Measurements from ENCODE around the gene FNDC3B.
"Not testable (repeated sequence)": the region's sequence is repeated elsewhere in the genome, so short reads cannot be mapped to it uniquely, and the experiment has no call there.

The FNDC3B gene

DNA sequence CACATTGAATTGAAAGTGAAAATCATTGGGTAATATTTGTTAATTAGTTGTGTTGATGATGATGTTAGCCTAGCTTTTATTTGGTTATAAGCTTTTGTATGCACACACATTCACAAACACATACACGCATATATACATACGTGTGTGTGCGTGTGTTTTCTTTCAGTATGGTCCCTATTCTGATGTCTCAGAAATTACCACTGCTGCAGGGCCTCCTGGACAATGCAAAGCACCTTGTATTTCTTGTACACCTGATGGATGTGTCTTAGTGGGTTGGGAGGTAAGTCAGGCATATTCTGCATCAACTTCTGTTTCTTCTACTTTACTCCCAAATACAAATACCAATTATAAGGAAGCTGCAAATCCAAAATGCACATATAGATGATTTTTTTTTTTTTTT lies 306.8 kb downstream of the FNDC3B start:
- no peak for DNase-seq

DNA sequence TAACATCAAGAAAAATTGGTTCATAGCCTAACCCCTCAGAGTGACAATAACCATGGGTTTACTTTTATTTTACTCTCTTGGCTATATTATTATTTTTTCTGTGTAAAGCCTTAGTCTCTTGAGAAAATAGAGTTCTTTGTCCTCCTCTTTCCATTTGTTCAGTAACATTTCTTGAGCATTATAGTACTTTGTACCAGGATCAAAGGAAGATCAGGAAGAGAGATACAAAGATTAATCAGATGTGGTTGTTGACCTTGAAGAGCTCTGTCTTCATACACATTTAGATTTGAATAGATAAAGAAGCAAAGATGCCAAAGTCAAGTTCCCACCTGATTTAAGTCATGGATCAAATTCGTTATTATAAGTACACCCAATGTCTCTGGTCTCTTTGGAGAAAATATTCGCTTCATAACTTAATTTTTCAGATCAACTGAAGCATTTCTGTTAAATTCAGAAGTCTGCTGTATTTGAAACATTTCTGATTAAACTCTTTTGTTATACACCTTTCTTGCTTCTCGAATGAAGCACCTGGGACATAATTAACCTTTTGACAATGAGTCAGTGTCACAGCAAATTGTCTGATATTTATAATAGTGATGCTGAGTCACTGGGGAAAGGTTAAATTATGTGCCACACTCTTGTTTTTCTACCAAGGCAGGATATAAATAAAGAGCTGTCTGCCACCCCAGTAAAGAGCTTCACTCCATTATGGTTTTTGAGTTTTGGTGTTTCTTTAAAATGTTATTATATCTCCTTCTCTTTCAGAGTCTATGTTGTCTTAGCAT lies 308.7 kb downstream of the FNDC3B start:
- no peak for DNase-seq

DNA sequence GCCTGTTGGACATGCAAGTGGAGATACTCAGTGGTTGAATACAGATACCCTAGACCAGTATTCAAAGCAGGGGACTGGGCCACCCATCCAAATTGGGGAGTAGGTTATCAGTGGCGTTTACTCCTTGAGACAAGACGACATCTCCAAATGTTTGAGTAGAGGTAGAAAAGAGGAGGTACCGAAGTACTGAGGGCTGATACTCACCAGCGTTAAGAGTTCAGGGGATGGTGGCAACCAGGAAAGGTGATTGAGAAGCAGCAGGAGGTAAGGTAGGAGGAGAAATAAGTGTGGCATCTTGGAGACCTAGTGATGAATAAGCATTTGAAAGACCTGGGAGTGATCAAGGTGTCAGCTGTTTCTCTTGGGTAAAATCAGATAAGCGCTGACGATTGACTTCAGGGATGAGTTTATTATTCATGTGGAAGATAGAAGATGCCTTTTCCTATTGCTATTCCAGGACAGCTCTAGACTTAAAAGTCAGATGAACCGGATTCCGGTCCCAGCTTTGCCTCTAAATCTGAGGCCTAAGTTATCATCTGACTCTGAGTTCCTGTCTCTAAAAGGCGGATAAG lies 312.6 kb downstream of the FNDC3B start:
- DNase-seq, result no peak

DNA sequence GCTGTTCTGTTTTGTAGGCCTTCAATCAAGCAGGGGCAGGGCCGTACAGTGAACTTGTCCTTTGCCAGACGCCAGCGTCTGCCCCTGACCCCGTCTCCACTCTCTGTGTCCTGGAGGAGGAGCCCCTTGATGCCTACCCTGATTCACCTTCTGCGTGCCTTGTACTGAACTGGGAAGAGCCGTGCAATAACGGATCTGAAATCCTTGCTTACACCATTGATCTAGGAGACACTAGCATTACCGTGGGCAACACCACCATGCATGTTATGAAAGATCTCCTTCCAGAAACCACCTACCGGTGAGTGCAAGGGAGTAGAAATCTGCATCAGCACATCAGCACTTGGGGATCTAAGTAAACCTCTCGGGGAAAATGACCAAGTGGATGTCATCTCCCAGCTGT lies 313.4 kb downstream of the FNDC3B start:
- DNase-seq, result no peak

DNA sequence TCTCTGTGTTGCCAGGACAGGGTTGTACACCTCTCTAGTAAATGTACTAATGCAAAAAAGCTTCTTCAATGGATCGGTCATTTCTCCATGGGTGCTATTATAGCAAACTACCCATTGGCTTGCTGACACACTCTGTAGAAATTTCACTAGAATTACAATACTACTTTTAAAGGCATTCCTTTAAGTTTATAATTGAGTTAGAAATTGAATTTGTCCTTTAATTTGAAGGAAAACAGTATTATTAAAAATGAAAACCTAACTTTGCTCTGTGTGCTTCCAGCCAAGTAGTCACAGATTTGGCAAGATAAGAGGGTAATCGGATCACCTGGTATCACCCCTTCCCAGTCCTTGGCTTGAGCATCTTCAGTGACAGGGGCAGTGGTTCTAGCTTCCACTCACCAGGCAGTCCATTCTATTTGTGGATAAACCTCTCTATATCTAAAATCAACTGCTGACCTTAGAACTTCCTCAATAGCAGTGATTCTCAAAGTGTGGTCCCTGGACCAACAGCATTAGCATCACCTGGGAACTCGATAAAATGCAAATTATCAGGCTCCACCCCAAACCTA lies 315.6 kb downstream of the FNDC3B start:
- no peak for DNase-seq

DNA sequence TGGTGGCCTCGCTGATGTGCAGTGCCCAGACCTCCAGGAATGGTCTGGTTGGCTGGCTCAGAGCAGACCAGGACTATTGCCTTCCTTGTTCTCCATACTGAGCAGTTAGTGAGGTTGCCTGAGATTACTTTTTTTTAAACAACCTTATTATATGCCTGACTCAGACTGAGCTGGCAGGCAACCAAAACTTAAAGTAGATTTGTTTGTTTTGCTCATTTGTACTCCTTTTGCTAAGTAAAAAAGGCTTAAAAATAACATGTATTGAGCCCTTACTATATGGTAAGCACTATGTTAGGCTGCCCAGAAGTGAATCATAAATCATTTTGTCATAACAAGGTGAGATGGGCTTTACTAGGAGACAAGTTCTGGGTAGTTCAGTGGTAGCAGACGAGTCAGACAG lies 316.5 kb downstream of the FNDC3B start:
- DNase-seq, result no peak

DNA sequence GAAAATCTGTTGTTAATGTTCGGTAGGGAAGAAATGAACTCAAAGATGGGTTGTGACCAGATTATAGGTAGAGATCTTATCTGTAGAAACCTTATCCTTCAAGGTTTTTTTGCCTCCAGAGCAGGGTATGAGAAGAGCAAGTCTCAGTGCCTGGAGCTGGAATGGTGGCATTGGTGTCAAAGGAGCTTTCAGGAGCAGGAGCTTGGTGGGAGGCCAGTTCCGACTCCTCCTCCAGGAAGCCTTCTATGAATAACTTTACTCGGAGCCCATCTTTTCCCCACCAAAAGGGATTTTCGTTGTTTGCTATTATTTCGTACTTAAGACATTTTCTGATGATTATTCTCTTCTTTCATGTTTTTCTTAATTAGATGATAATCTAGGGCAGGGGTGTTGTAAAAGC lies 317.0 kb downstream of the FNDC3B start:
- no peak for DNase-seq

DNA sequence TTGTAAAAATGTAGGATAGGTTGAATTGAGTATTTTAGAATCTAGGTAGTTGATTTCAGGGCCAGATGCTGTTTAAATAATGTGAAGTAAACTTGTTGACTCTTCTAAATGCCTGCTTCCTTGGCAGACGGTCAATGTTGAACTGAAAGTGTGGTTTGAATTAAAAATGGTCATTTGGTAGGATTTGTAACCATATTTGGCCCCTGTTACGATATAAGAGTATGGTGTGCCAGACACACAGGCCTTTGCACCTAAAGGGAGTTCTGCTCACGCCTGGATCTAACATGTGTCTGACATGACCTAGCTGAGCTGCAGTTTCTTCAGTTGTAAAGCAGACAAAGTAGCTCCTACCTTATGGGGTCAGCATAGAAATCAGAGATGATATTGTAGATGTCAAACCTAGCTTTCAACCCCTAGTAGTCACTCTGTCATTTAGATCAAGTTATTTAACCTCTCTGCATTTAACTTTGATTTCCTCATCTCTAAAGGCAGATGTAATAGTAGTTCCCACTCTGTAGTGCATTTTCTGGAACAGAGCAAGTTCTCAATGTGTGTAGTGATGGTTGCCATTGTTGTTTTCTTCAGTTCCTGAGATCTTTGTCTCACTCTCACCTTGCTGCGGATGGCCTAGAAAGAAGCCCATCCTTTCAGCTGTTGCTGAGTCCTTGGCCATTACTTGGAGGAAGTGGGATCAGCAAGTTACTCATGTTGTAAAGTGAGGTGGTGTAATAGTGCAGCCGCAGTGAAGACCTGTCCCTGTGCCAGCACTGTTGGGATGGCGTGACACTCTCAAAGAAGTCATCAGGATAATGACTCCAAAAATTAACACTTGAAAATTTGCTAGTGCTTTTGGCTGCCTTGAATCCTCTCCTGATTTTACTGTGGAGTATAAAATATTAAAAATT lies 318.7 kb downstream of the FNDC3B start:
- DNase-seq, result peak; percentile 9 to 57 (median 48)

DNA sequence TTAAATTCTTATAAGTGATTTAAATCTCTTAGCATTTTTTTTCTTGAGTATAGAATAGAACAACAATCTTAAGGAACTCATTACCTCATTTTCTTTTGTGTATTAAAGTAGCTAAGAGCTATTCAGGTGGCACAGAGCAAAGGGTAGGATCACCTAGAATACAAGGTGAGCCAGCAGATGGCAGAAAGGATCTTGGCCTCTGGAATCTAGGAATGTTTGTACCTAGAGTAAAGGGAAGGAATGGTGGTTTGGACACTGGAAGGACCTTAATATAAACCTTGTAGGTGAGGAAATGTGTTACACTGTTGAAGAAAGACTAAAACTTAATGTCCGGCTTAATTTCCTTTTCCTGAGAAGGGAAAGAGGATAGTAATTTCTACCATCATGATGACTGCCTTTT lies 319.9 kb downstream of the FNDC3B start:
- DNase-seq, result no peak

DNA sequence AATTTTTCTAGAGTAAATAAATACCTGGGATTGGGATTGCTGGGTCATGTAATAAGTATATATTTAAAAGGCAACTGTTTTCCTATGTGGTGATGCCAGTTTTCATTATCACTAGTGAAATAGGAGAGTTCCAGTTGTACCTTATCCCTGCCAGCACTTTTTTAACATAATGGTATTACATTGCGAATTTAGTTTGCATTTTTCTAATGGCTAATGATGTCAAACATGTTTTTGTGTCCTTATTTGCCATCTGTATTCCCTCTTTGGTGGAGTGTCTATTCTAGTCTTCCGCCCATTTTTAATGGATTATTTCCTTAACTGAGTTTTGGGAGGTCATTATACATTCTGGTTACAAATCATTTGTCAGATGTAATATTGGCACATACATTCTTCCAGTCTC lies 320.6 kb downstream of the FNDC3B start:
- DNase-seq, result no peak

DNA sequence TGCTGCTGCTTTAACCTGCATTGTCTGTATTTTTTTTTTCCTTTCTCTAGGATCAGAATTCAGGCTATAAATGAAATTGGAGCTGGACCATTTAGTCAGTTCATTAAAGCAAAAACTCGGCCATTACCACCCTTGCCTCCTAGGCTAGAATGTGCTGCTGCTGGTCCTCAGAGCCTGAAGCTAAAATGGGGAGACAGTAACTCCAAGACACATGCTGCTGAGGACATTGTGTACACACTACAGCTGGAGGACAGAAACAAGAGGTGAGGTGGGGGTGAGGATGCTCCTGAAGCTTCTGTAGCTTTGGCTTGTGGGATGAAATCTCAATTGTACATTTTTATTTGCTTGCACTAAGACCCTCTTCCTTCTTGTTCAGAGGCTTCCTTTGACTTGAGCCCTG lies 323.2 kb downstream of the FNDC3B start:
- no peak for DNase-seq

DNA sequence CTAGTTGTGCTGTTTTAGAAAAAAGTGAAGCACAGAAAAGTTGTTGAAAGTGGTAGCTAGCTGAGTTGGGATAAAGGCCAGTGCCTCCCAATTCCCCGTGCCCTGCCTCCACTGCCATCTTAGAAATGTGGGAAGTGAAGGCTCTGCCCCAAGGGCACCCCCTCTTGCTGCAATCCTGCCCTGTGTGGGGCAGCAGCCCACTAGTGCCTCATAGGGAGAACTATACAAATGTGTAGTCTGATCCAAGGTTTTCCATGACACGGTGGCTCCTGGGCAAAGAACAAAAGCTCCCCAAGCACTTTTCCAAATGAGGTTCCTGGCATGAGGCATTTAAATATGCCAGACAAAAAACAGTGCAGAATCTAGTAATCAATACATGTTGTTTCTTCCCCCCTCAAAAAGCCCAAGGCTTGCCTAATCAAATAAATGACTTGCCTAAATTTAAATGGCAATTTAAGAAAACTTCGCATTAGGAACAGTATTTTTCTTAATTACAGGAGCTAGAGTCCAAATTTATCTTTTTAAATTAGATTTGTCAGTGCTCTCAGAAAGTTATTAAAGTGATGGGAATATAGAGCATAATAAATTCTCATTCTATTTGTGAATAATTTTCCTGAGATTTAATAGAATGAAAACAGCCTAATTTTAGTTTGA lies 325.1 kb downstream of the FNDC3B start:
- DNase-seq, result no peak

DNA sequence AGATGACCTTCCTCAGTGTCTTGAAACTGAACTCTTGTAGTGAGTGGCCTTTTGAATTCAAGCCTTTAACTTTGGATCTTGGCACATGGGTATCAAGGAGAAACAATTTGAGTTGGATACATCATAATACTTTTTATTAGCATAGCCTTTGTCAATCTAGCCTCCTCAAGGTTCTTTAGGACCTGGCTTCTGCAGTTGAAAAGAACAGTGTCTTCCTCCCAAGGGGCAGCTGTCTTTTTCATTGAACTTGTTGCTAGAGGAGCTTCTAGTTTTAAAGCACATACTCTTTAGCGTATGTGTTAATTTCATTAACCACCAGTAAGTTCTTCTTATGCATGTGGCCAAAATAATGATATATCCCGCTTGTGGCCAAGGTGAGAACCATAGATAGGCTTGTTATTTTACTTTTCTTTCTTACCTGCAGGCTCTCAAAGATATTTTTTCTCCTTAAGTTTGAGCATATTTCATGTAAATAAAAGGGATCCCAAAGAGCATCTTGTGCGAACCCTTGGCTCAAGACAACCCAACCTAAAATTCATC lies 325.7 kb downstream of the FNDC3B start:
- DNase-seq, result no peak

DNA sequence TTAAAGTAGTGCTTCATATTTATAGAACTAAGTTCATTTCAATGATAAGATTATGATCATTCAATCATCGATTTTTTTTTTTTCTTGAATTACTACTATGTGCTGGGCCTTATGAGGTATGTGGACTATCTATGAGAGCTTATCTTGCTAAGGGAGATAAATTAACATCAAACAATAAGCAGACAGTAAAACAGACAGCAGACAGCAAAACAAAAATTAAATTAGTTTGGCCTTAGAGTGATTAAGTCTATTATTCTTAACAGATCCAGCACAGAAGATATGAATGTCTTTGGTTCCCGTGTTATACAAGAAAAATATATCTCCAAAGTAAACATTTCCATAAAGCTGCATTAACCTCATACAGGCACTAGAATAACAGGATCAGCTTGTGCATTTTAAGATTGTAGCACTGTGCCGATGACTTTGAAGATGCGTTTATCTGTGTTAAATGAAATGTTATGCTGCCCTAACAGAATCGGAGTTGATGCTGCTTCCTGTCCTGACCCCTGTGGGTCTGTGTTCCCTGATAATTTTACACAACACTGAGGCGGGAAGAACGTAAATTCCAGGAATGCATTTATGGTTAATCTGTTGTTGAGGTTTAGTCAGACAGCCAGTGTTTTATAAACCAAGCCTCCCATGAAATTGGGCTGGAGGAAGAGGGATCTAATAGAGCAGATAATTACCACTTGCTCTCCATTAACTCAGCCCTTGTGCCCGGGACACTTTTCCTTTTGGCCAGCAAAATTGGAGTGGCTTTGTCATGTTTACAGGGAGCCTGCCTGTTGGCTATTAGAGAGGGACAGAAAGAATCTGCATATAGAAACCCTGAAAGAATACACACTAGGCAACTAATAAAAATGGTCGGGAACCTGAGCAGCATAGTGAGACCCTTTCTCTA lies 328.1 kb downstream of the FNDC3B start:
- no peak for DNase-seq

DNA sequence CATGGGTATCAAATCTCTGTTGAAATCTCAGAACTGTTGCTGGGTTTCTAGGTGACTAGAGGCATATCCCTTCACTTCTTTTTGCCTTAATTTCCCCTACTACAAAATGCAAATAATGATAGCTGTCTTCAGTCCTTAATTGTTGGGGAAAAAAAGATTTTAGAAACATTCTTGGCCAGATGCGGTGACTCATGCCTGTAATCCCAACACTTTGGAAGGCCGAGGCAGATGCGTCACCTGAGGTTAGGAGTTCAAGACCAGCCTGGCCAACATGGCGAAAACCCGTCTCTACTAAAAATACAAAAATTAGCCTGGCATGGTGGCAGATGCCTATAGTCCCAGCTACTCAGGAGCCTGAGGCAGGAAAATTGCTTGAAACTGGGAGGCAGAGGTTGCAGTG lies 329.2 kb downstream of the FNDC3B start:
- DNase-seq, result not testable (repeated sequence)

DNA sequence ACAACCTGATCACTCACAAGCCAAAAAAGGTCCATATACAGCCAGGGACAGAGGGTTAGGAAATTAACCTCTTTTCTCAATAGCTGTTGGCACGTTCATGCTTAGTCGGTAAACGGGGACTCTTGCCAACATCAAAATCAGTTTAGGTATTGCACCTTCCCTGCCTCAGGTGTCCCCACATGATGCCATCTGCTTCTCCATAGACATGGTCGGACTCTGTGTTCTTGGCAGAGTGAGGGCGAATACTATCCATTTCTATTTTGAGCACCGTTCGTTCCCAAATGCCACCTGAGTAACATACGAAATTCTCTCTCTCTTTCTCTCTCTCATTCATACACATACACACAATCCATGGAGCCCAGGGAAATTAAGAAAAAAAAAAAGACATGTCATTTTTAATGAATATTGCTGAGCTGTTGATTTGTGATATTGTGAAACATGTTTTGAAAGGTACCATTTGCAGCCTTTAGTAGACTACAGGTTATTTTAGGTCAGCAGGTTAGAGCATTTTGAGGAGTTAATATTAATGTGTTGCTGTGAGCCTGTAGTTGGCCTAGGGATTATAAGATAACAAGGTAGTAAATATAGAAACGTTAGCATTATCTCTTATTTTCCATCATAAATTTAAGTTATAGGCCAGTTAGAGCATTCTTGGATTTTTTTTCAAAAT lies 330.3 kb downstream of the FNDC3B start:
- DNase-seq, result no peak

DNA sequence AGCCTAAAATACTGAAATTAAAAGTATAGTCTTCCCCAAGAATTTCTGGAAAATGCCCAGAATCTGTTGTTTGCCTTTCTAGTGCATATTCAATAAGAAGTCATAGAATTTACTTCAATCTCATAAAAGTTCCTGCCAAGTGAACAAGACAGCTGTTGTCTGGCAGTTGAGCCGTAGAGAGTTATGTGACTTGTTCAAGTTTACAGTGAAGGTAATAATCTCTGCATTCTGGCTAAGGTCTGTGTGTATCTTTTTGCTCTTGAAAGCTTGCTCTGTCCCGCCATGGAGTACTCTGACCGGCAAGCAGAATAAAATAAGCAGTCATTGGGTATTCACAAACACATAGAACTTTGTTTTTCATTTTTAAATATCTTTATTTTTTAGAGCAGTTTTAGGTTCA lies 331.0 kb downstream of the FNDC3B start:
- no peak for DNase-seq

DNA sequence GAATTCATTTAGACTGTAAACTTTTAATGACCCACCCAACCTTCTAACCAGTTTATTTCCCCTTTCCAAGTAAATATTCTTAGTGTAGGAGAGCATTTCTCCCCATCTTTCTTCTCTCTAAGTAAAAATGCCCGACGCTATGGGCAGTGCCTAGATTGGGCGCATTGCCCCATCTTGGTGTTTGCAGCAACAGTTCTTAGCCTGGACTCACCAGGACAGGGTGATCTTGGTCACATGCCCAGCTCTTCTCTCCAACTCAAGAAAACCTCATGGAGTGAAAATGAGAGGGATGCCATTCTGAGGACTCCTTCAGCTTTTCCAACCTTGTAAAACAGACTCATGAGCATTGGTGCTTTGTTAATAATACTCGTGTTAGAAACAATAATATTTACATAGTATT lies 332.2 kb downstream of the FNDC3B start:
- no peak for DNase-seq

DNA sequence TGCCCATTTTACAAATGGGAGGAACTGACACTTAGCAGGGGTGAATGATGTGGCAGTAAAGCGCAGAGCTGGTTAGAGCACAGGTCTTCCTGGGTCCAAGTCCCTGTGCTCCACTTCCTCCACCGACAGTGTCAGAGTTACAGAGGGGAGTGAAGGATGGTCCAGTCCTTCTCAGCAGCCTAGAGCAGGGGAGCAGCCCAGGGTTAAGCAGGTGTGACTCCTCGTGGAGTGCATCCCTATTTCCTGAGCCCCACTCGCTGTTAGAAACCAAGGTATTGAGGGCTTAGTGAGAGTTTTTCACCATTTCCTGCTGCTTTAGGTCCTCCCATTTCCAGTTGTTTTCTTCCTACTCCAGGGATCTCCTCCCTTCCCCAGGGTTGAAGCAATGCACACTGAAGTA lies 333.5 kb downstream of the FNDC3B start:
- DNase-seq, result no peak

DNA sequence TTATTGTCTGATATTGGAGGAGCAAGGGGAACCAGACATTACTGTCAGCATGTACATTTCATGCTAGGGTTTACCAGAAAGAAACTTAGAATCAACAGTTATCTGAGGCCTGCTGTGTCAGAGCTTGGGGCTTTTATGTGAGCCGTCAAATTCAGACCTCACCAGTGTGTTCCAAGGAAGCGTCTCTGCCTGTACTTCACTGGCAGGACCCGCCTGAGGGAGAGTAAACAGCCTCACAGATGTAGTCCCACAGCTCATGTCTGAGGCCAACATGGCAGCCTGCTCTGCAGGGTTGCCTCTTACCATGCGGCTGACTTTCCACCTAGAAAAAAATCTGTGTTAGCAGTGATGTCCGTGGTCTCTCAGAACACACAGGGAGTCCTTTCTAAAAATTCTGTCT lies 334.5 kb downstream of the FNDC3B start:
- no peak for DNase-seq

Measured in suppressor macrophage (primary cell).